NCI-H82 (cell line): ENCODE results near the gene FAM98B.
"Not testable (repeated sequence)": the region's sequence is repeated elsewhere in the genome, so short reads cannot be mapped to it uniquely, and the experiment has no call there.

Experiments
- DNase-seq: peaks from one replicate; lab custom pipeline; 2025; lab: John Stamatoyannopoulos, UW

FAM98B gene

DNA sequence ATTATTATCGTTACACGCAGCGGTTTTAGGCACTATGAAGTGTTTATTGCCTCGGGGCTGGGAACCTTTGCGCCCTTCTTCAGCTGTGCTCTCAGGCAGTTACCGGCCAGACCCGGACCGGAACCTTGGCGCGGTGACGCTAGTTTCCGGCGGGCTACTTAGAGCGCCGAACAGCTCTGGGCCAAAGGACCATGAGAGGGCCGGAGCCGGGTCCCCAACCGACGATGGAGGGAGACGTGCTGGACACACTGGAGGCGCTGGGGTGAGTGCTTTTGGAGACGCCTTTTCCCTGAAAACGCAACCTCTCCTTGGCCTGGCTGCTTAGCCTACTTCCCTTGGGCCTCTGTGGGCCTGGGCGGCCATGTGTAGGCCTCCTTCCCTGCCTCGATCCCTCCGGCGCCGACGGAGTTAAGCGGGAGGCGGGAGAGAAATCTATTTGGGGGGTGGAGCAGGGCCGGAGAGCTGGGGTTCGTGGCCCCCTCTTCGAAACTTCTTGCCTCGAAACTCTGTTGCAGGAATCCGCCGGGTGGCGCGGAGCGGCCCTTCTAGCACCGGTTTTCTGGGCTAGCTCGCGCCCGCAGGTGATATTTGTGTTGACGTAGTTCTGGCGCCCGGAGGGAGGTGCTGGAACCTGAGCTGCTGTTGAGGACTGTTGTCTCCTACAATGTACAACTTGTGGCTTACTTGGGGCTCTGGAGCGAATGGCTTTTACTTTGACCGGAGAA, at the start of gene FAM98B:
Gene FAM98B (plus strand): TSS at position 157 of the 725 bp plus-strand sequence. CDS start 35 bp downstream, at position 192.
- DNase-seq = peak; percentile 91

DNA sequence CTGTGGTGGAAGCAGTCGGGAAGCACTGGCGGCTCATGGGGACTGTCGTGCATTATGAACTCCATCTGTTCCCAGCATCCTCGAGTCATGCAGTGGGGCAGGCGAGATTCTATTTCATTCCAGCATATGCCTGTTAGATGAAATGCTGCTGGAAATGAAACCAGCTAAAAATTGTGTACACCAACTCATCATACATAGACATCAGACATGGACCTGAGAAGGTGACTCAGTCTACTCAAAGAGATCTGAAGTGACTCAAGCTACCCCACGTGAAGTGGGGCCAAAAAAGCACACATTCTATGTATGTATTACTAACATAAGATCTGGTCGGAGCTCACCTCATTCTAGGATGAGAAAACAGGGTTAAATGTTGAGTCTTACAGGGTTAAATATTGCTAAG, 47.5 kb upstream of the FAM98B start:
- no peak for DNase-seq

DNA sequence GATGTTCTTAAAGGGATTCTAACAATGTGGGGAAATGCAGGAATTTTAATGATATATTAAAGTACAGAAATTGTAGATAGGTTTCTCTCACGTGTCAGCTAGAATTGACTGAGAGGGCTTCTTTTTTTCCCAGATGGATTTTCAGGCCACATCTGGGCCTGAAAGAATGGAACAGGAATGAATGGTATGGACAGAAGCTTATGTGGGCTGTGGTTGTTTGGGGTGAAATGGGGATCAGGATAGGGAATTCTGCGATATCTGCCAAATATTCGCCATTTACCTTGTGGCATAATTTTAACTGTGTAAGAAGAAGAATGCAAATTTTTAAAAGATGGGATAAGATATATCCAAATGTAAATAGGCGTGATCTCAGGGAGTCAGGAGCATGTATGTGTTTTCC, 45.4 kb upstream of the FAM98B start:
- no peak for DNase-seq

- no peak for DNase-seq
Observed at GRCh38 chr15:38411902-38412301, 42.0 kb upstream of the FAM98B start.

- DNase-seq = no peak
Observed at GRCh38 chr15:38412466-38412865, 41.5 kb upstream of the FAM98B start.

GRCh38 chr15:38414357-38414756, 39.6 kb upstream of the FAM98B start:
- peak; percentile 64 for DNase-seq

DNA sequence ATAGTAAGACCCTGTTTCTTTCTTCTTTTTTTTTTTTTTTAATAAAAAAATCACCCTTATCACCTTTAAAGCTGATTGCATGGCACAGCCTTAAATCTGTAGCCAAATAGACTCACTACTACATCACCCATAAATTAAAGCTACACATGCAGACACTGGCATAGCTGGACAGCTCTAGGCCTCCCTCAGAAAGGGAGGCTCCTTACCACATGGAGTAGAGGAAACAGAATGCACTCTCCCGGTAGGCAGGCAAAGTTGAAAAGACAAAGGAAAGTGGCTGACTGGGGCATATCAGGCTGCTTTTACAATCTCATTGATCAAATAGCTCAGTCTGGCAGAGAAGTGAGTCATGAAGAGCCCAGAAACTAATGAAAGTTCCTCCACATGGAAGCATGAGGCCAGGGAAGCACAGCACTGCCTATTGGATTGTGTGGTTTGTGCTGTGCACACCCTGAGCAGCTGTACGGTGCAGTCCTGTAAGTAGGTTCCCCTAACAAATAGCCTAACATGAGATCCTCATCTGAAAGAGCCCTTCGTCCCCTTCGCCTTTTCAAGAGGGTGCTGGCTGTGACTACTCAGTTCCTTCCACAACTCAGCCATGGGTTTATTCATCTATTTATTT, 32.7 kb upstream of the FAM98B start:
- no peak for DNase-seq

DNA sequence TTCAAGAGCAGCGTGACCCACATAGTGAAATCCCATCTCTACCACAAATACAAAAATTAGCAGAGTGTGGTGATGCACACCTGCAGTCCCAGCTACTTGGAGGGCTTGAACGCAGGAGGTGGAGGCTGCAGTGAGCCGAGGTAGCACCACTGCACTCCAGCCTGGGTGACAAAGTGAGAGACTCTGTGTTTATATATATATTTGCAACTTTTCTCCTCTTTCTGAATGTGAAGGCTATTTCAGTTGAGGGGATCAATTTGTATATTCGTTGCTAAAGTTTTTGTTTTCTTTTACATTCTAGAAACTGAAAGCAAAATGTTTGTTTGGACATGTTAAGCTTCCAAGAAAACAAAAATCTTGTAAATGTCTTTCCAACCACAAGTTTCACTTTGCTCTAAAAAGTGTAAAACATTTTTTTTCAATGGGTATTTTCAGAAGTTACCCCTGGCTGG, 29.8 kb upstream of the FAM98B start:
- DNase-seq = no peak

DNA sequence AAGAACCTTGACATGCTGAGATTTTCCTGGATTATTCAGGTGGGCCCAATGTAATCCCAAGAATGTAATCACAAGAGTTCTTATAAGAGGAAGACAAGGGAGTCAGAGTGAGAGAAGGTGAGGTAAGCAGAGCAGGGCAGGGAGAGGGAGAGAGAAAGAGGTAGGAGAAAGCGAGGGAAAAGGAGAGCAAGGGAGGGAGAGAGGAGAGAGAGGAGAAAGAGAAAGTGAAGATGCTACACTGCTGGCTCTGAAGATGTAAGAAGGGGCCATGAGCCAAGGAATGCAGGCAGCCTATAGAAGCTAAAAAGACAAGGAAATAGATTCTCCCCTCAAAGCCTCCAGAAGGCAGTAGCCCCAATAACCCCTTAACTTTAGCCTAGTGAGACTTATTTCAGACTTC, 28.7 kb upstream of the FAM98B start:
- no peak for DNase-seq

- no peak for DNase-seq
Observed at GRCh38 chr15:38427380-38427779, 26.5 kb upstream of the FAM98B start.

DNA sequence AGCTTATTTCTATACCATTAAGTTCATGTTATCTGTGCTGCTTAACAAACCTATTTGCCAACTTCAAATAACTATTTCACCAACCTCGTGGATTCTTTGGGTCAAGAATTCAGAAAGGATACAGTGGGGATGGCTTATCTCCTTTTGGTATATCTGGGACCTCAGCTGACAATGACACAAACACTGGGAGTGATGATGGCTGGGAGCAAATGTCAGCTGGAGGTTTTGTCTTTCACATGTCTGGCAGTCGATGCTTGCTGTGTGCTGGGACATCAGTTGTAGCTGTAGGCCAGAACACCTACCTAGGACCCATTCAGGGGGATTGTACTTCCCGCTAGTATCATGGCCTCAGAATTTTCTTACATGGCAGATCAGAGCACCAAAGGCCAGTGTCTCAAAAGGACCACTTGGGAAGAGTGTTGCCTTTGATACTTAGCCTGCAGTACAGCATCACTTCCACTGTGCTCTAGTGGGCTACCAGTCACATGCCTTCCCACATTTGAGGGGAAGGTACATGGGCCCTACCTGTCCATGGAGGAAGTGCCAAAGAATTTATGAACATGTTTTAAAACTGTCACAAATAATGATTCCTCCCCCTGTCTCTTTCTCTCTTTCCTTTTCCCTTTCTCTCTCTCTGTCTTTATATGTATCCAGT, 23.7 kb upstream of the FAM98B start:
- no peak for DNase-seq

GRCh38 chr15:38436993-38437392, 16.9 kb upstream of the FAM98B start:
- DNase-seq = no peak

- not testable (repeated sequence) for DNase-seq
Observed at GRCh38 chr15:38437603-38438002, 16.3 kb upstream of the FAM98B start.

DNA sequence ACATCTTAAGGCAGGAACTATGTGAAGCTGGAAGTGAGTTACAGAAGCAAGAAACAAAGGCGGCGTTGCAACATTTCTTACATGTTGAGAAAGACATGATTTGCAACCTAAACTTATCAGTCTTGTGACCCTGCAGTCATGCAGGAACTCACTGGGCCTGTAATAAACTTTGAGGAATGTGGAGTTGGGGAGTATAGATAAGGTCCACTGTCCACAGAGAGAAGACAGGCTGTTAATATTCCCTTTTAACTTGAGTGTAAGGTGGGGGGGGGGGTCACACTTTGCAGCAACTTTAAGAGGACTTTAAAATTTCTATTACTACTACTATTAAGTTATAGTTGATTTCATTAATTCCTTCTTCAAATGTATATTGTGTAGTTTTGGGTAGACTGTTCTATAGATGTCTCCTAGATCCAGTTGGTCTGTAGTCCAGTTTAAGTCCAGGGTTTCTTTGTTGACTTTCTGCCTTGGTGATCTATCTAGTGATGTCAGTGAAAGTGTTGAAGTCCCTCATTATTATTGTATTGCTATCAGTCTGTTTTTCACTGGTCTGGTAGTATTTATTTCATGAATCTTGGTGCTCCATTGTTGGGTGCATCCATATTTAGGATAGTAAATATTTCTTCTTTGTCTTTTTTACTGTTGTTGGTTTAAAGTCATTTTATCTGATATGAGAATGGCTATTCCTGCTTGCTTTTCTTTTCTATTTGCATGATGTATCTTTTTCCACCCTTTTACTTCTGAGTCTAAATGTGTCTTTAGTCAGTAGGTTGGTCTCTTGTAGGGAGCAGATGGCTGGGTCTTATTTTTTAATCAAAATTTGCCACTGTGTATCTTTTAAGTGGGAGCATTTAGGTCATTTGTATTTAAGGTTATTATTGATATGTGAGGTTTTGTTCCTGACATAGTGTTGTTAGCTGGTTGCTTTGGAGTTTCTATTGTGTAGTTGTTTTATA, 15.6 kb upstream of the FAM98B start:
- no peak for DNase-seq

GRCh38 chr15:38440353-38441129, 13.4 kb upstream of the FAM98B start:
- peak; percentile 90 for DNase-seq

DNA sequence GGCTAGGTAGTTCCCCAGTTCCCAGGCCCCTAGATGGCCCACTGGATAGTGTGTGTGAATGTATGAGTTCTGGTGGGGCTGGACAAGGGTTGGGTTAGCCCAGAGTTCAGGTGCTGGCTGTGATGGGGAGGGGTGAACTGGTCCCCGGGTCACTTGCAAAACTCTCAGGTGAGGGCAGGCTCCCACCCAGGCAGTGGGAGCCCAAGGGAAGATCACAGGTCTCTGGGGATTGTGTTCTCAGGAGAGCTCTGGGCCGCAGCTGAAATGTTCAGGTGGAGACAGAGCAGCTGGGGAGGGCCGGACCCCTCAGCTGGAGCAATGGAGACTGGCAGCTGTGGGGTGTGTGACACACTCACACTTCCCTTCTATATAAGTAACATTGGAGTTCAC, 12.8 kb upstream of the FAM98B start:
- DNase-seq = no peak

- peak; percentile 28 for DNase-seq
Observed at GRCh38 chr15:38454696-38455090, 766 bp downstream of the FAM98B start.

- DNase-seq = peak; percentile 5
Observed at GRCh38 chr15:38455092-38455491, 1.2 kb downstream of the FAM98B start.

GRCh38 chr15:38458646-38459045, 4.7 kb downstream of the FAM98B start:
- no peak for DNase-seq

- no peak for DNase-seq
Observed at GRCh38 chr15:38459480-38459879, 5.6 kb downstream of the FAM98B start.

DNA sequence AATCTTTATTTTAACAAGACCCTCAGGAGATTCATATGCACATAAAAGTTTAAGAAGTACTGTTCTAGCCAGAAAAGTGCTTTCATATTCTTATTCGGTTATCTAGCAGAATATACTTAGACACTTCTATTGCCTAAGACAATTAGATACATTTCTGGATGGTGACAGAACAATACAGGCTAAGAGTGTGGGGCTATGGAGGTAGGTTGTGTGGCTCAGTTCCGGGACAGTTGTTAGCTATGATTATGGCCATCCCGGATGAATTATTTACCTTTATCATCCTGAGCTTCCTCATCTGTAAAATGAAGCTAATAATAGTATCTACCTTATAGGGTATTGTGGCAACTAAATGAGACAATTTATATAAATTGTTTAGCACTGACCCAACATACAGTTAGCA, 6.6 kb downstream of the FAM98B start:
- DNase-seq = no peak
